Pericardium fibroblast (primary cell): ENCODE measurements around the gene UFD1. TPM values are rescaled to one million over a fixed set of nuclear protein-coding genes. Genes with fewer than 3 reads are reported as not detected.

ENCODE experiments used
- total RNA-seq: library from RNA; depleted of rRNA; stranded (reverse); fragments of >200 nt; gene quantifications from 2 replicates; pipeline ENCODE4 v1.2.3, GENCODE V29; 2015

The UFD1 gene
- 20.1 and 21.8 TPM in 2 replicates for total RNA-seq

DNA sequence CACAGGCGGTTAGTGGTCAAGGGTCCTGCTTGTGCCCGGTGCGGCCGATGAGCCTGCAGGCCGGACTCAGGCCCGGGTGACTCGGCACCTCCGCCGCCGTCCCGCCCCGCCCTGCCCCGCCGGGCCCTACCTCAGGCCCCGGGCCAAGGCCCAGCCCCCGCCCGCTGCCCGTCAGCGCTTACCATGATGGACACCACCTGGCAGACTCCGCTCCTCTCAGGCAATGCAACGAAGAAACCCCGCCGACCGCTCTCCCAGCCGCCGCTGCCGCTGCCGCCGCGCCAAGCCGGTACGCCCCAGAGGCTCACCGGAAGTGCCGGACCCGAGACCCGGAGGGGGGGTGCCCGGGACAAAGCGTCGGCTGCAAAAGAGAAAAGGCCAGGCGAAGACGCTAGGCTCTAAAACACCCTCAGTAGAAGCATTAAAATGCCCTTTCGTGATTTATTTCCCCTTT lies at the start of gene UFD1:
Gene UFD1, minus strand, starts transcription at position 293 of the 454 bp plus-strand sequence. Its CDS starts 108 bp downstream, at position 185.

GRCh38 chr22:19524170-19525115 lies 45.5 kb upstream of the UFD1 start, which contains the start of gene CLDN5:
Gene CLDN5, minus strand, starts transcription at chr22:19524410. Its CDS starts 155 bp downstream, at chr22:19524255.

DNA sequence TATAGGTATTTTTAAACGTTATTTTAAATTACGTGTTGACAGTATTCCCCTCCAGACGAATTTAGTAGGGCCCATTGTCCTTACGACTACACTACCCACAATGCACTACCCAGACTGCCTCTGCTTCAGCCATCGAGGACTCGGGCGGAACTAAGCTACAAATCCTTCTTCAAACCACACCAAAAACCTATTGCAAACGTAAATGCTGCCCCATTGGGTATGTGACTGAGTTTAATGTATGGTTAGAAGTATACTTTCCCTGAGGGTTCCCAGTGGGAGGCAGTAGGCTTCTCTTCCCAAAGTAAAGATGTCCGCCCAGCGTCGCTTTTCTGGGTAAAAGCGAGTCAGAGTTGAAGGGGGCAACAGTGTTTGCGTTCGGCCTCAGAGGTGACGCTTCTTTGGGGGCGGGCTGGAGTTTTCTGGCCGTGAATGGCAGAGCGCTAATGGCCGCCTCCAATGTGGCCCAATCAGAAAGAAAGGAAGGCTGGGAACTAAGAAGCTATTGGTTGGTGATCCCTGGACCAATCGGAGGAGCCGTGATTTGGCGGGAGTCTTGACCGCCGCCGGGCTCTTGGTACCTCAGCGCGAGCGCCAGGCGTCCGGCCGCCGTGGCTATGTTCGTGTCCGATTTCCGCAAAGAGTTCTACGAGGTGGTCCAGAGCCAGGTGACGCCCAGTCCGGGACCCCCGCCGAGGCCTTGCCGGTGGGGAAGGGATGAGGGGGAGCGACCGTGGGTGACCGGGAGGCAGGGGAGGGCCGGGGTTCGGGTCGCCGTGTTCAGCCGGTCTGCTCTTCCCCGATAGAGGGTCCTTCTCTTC lies 571 bp upstream of the UFD1 start, which contains the start of gene CDC45:
Gene CDC45, plus strand, starts transcription at position 566 of the 818 bp plus-strand sequence. Its CDS starts 49 bp downstream, at position 615.

GRCh38 chr22:19447330-19448075 lies 31.5 kb downstream of the UFD1 start, which contains the start of gene C22orf39:
Gene C22orf39, minus strand, starts transcription at chr22:19447711. Its CDS starts 23 bp downstream, at chr22:19447688.

GRCh38 chr22:19432133-19432851 lies 46.7 kb downstream of the UFD1 start, which contains the start of gene MRPL40:
Gene MRPL40, plus strand, starts transcription at chr22:19432545. Its CDS starts 10 bp downstream, at chr22:19432555.

GRCh38 chr22:19431649-19432132 lies 47.3 kb downstream of the UFD1 start, which contains the start of gene HIRA:
Gene HIRA, minus strand, starts transcription at chr22:19431733. Its CDS starts 257 bp downstream, at chr22:19431476.

Other genes with a start within 250 kb of the UFD1 start
- 5.6 and 11.8 TPM in 2 replicates for gene CLTCL1, start 187.5 kb downstream of the UFD1 start, total RNA-seq
- 18.2 and 22.4 TPM in 2 replicates for gene HIRA, start 47.5 kb downstream of the UFD1 start, total RNA-seq
- gene MRPL40, start 46.6 kb downstream of the UFD1 start, total RNA-seq = 33.5 and 38.3 TPM in 2 replicates
- gene C22orf39, start 31.5 kb downstream of the UFD1 start, total RNA-seq = 21.5 and 29.8 TPM in 2 replicates
- 1.1 and 3.1 TPM in 2 replicates for gene CDC45, start 727 bp upstream of the UFD1 start, total RNA-seq
- 2.1 and 16.7 TPM in 2 replicates for gene CLDN5, start 45.2 kb upstream of the UFD1 start, total RNA-seq
- gene SEPTIN5, start 235.3 kb upstream of the UFD1 start, total RNA-seq = 23.6 and 30.8 TPM in 2 replicates
- 8.9 and 13.4 TPM in 2 replicates for gene GP1BB, start 244.3 kb upstream of the UFD1 start, total RNA-seq